Fibroblast of upper back skin (primary cell): Measurements from ENCODE around the gene COX14.

Experiments
- DNase-seq: peaks from one replicate; pipeline ENCODE4 v3.0.0-alpha.2; 2013

COX14 gene

GRCh38 chr12:50085615-50086072 lies 26.4 kb upstream of the COX14 start:
- no peak for DNase-seq

- DNase-seq, result no peak
Measured at GRCh38 chr12:50086148-50086547, 25.9 kb upstream of the COX14 start.

GRCh38 chr12:50087151-50087550 lies 24.9 kb upstream of the COX14 start:
- DNase-seq, result no peak

GRCh38 chr12:50087995-50088394 lies 24.0 kb upstream of the COX14 start:
- peak; percentile 59 for DNase-seq

- DNase-seq, result peak; percentile 45
Measured at GRCh38 chr12:50088577-50089335, 23.3 kb upstream of the COX14 start.

GRCh38 chr12:50089730-50090129 lies 22.3 kb upstream of the COX14 start:
- no peak for DNase-seq

- DNase-seq, result no peak
Measured at GRCh38 chr12:50090391-50090790, 21.6 kb upstream of the COX14 start.

GRCh38 chr12:50097952-50098351 lies 14.1 kb upstream of the COX14 start:
- DNase-seq, result no peak

- no peak for DNase-seq
Measured at GRCh38 chr12:50099302-50100008, 12.6 kb upstream of the COX14 start.

- no peak for DNase-seq
Measured at GRCh38 chr12:50100561-50100960, 11.5 kb upstream of the COX14 start.

- peak; percentile 55 for DNase-seq
Measured at GRCh38 chr12:50101663-50102062, 10.4 kb upstream of the COX14 start.

- DNase-seq, result no peak
Measured at GRCh38 chr12:50102131-50102531, 9.9 kb upstream of the COX14 start.

- DNase-seq, result no peak
Measured at GRCh38 chr12:50102646-50103309, 9.3 kb upstream of the COX14 start.

GRCh38 chr12:50103351-50103750 lies 8.7 kb upstream of the COX14 start:
- DNase-seq, result no peak

- peak; percentile 9 for DNase-seq
Measured at GRCh38 chr12:50103767-50104321, 8.2 kb upstream of the COX14 start, which contains the start of gene GPD1. Gene GPD1 (plus strand): TSS chr12:50104008. CDS start chr12:50104051, 43 bp downstream.

- no peak for DNase-seq
Measured at GRCh38 chr12:50104417-50105366, 7.3 kb upstream of the COX14 start.

- no peak for DNase-seq
Measured at GRCh38 chr12:50105913-50106450, 6.1 kb upstream of the COX14 start.

- DNase-seq, result no peak
Measured at GRCh38 chr12:50106907-50107306, 5.1 kb upstream of the COX14 start.

- DNase-seq, result no peak
Measured at GRCh38 chr12:50107416-50108268, 4.4 kb upstream of the COX14 start.

- no peak for DNase-seq
Measured at GRCh38 chr12:50109319-50109718, 2.7 kb upstream of the COX14 start.
